VCaP (cell line): ENCODE results near the gene INTS11.

Experiments
- H3K27ac ChIP-seq: fragments of 450-650 bp; 2 replicates; pipeline ENCODE4 v1.5.1; 2017
- TF ChIP-seq, protein P1 (sequence below): fragments of 450-650 bp; conservative IDR thresholded peaks from 2 replicates; pipeline ENCODE4 v1.5.1; 2017; ENCODE audit warnings: mild to moderate bottlenecking, moderate library complexity

INTS11 gene

DNA sequence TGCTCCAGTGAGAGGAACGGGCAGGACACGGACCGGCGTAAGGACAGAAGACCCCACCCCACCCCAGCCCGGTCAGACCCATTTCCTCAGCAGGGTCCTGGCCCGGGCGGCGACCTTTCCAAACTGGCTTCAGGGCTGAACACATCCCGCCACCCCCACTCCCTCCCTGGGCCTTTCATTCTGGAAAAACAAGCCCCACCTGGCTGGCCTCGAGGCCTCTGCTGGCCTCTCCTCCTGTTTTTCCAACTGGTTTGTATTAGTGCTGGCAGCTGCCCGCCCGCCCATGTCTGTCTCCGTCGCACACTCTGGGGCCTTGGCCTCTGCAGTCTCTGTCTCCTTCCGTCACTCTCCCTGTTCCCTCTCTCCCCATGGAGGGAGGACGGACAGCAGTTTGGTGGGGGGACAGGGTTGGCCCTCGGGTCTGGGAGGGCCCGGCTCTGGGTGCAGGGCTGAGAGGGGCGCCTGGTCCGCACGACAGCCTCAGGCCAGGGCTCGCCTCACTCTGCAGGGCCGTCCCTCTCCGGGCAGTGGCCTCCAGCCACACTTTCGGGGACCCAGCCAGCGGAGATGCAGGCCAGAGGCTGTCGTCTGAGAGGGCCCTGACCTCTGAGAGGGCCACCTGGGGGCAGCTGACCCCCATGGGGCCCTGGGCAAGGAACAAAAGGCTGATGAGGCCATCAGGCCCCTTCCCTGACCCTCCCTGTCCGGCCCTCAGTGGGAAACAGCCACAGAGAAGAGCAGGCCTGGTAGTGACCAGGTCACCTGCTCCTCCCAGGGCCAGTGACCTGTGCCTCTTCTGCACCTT, 35.4 kb upstream of the INTS11 start:
- TF ChIP-seq, protein P1, sequence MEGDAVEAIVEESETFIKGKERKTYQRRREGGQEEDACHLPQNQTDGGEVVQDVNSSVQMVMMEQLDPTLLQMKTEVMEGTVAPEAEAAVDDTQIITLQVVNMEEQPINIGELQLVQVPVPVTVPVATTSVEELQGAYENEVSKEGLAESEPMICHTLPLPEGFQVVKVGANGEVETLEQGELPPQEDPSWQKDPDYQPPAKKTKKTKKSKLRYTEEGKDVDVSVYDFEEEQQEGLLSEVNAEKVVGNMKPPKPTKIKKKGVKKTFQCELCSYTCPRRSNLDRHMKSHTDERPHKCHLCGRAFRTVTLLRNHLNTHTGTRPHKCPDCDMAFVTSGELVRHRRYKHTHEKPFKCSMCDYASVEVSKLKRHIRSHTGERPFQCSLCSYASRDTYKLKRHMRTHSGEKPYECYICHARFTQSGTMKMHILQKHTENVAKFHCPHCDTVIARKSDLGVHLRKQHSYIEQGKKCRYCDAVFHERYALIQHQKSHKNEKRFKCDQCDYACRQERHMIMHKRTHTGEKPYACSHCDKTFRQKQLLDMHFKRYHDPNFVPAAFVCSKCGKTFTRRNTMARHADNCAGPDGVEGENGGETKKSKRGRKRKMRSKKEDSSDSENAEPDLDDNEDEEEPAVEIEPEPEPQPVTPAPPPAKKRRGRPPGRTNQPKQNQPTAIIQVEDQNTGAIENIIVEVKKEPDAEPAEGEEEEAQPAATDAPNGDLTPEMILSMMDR, result no peak
- no peak overlapping the region for H3K27ac ChIP-seq

DNA sequence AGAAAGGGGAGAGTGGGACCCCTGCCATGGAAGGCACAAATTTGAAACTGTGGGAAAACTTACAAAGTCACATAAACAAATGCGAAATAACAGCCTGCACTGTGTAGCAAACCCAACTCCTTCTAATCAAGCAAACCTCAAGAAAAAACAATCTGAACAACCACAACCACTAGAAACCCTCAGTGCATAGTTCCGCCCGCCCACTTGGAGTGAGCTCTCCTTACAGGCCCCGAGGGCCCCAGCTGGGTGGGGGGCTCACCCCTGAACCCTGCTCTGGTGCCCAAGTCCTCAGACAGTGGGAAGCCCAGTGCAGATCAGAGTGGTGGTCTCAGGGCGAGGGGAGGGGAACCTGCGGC, 34.8 kb upstream of the INTS11 start:
- no peak overlapping the region for H3K27ac ChIP-seq
- TF ChIP-seq, protein P1, result no peak

DNA sequence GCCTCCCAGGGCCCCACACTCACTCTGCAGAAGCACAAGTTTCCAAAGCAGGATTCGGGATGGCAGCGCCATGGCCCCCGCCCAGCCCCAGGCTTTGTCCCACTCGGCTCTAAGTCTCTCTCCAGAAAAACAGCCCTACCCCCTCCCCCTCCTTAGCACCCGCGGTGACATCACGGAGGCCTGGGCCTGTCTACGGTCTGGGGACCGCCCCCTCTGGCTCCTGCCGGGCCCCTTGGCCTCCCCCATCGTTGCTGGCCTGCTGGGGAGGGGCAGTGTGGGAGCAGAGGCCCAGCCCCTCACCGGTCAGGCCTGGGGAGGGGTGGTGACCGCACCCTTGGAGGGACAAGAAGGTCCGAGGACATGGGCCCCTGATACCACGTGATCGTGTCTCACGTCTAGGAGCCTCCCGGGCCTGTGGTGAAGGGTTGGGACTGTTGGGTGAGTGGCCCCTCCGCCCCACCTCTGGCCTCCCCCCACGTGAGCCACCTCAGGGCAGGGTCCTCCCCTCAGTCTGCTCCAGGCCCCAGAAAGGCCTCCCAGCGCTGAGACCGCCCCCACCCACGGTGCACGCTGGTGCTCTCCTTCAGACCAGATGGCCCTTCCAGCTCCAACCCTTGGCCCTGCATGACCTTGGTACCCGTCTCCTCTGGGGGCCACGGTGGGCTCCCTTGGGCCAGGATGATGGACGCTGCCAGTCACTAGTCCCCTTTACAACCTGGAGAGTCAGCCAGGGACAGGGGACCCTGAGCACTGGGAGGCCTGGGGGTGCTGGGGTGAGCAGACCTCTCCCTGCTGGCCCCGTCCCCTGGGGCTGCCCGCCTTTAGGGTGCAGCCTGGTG, 34.2 kb upstream of the INTS11 start, which contains the start of gene MXRA8:
TSS of gene MXRA8 (minus strand) at position 123 of the 839 bp plus-strand sequence. CDS start at position 72, 51 bp downstream.
- H3K27ac ChIP-seq, result no peak within 1 kb of the TSS
- TF ChIP-seq, protein P1, result no peak

DNA sequence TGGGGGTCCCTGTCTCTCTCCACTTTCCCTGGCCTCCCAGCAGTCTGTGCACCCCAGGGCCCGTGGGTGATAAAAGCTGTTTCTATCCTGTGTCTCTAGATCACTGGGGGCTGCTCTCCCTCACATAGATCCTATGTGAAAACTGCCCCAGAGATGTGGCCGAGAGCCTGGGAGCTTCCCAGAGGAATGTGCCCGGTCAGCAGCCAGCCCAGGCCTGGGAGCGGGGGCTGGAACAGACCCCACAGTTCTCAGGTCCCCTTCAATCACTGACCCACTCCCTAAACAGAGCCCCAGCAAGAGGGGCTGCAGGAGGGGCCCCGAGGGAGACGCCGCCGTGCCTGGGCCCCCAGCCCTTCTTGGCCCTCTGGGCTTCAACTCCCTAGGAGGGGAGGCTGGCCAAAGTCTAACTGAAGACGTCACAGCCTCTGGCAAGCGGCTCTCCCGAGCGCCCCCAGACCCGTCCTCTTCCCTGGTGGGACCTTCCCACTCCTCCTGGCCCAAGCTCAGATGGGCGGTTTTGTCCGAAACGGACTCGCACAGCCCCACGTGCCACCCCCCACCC, 33.5 kb upstream of the INTS11 start:
- H3K27ac ChIP-seq, result no peak overlapping the region
- TF ChIP-seq, protein P1, result no peak

DNA sequence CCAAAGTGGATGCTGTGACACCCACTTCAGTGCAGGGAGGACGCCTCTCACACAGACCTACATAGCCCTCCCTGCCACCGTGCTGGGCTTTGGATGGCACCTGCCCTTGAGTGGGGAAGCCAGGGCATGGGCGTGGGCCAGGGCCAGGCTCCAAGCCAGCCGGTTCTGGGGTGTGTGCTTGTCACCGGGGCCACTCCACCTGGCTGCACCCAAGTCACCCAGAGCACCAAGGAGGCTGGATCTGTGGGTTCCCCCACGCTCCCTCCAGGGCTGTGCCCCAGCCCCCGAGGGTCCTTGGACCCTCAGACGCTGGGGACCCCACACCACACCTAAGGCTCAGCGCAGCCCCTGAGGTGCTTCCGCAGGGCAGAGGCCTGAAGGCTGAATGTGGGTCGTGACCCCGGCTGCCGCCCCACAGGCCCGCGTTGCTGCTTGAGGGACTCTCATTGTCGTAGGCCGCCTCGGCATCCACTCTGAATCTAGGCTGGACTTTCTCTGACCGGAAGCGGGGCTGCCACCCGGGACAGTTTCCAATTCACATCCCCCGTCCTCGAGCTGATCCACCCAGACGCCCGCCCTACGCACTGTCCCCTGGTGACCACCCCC, 32.4 kb upstream of the INTS11 start:
- TF ChIP-seq, protein P1, result no peak
- no peak overlapping the region for H3K27ac ChIP-seq

DNA sequence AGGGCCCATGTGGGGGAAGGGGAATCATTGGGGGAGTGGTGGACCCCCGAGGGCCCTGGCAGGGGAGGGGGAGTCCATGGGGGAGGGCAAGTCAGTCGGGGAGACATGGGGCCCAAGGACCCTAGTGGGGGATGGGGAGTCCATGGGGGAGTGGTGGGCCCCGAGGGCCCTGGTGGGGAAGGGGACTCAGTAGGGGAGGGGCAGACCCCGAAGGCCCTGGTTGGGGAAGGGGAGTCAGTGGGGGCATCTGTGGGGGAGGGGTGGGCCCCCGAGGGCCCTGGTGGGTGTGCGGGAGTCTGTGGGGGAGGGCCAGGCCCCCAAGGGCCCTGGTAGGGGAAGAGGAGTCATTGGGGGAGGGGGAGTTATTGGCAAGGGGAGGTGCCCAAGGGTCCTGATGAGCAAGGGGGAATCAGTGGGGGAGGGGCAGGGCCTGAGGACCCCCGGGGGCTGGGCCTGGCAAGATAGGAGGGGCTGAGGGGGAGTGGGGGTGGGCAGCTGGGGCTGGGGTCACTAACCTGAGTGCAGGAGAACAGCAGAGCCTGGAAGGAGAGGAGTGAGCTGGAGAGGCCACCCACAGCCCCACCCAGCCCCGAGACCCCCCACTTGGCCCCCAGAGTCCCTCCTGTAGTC, 31.8 kb upstream of the INTS11 start:
- no peak overlapping the region for H3K27ac ChIP-seq
- TF ChIP-seq, protein P1, result no peak
